ENCODE measurements around the gene SLC7A1.

- no peak for TF ChIP-seq CTCF (IDR thresholded peaks at IDR 0.05)
- TF ChIP-seq POLR2A (IDR thresholded peaks at IDR 0.05): no peak
Measured at GRCh38 chr13:29551214-29551613, 44.3 kb downstream of the SLC7A1 start.
